ENCODE measurements around the gene CAPN13.

The CAPN13 gene

DNA sequence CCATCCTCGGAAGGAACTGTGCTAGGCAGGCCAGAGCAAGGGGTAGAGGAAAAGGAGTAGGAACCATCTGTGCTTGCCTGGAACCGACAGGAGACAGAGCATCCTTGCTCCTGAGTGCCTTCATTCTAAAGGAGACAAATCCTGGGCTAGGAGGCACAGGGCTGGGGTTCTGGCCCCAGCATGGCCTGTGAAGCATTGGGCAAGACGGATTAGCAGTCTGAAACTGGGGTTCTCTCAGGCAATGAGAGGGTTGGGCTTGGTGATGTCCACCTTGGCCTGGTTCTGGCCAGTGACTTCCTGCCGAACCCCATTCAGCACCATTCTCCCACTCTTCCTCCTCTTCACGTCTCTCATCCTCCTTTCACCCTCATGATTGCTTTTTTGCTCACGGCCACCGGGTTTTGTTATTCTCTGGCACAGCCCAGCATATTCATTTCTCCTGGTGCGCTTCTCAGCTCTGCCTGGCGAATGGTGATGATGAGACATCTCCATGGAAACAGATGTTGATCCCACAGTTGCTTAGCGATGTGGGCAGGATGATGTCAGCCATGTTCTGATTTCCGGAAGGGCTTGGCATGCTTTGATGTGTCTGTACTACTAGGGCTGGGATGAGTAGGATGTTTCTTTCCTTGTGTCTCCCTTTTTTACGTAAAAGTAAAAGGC lies 127.7 kb downstream of the CAPN13 start:
- DNase-seq = no peak

GRCh38 chr2:30678410-30679137 lies 128.7 kb downstream of the CAPN13 start:
- DNase-seq = no peak

DNA sequence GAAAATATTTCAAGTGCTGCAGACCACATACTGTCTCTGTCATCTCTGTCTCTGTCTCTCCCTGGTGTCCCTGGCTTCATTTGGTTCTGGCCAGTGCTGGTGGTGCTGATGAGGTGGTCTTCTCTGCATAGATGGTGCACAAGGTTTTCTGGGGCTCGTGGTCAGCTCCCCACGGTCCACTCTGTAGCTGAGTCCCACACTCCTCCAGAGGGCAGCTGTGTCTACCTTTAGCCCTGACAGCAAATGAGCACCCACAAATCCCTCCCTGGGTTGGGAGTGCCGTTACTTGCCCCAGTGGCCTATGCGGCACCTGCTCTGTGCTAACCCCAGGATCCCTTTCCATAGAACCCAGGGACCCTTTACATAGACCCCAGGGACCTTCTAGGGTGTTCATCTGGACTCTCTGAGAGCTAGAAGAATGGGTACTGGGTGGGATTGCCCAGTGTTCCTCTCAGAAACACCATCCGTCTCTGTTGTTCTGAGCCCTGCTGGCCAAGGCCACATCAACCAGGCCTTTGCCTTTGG lies 129.3 kb downstream of the CAPN13 start:
- DNase-seq = no peak

GRCh38 chr2:30677231-30677630 lies 130.0 kb downstream of the CAPN13 start:
- no peak for DNase-seq

DNA sequence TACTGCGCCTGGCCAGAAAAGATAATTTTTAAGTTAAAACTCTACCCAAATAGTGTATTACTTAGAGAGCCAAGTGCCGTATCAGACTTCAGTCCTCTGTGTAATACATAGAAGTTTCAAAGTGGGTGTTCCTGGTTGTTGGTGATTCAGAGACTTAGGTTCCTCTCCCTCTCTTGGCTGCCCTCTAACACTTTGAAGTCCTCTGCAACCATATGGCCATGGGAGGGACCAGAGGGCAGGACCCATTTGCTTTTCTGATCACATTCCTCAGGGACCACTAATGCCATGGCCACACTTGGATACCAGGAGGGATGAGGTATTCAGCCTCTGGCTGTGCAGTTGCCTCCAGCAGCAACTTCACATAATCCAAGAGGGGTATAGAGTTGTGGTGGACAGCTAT lies 131.5 kb downstream of the CAPN13 start:
- DNase-seq = no peak

DNA sequence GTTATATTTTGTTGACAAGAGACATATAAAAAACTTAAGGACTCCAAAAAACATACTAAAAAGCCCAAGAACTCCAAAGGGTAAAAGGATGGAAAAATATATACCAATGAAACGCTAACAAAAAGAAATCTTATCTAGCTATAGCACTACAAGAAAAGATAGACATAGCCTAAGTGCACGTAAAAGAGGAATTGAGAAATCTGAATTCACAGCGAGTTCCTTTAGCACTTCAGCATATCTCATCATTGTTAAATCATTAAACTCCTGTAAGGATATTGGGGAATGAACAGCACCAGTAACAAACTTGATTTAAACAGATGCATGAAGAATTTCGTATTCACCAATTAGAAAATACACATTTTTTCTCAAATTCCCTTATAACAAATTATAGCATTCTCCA lies 134.1 kb downstream of the CAPN13 start:
- DNase-seq = no peak

All from suppressor macrophage (primary cell).